Measurements from ENCODE around the gene TMEM260. TPM values are rescaled to one million over a fixed set of nuclear protein-coding genes. Genes with fewer than 3 reads are reported as not detected.
"Not testable (repeated sequence)": the region's sequence is repeated elsewhere in the genome, so short reads cannot be mapped to it uniquely, and the experiment has no call there.

The TMEM260 gene
- total RNA-seq, 1 donor from 2014 or later, result 19.7 TPM

DNA sequence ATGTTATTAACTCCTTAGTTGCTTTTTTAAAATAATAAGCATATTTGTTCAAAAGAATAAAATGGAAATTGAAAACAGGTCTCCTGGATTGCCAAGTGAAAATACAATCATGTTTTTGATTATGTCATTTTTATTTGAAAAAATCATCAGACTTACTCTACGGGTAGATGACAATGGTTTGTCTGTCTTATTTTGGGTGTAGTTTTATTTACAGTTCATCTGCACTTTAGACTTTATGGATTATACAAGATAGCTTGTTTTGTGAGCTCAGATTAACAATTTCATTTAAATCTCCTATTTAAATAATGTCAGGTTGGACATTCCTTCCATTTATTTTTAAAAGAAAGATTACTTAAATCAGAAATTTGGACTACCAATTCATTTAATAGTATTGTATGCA, 14.8 kb downstream of the TMEM260 start:
- no peak overlapping the region for H3K4me3 Mint-ChIP-seq
- no peak for DNase-seq (ENCODE audit: low read depth, low spot score)
- TF ChIP-seq, protein P1, sequence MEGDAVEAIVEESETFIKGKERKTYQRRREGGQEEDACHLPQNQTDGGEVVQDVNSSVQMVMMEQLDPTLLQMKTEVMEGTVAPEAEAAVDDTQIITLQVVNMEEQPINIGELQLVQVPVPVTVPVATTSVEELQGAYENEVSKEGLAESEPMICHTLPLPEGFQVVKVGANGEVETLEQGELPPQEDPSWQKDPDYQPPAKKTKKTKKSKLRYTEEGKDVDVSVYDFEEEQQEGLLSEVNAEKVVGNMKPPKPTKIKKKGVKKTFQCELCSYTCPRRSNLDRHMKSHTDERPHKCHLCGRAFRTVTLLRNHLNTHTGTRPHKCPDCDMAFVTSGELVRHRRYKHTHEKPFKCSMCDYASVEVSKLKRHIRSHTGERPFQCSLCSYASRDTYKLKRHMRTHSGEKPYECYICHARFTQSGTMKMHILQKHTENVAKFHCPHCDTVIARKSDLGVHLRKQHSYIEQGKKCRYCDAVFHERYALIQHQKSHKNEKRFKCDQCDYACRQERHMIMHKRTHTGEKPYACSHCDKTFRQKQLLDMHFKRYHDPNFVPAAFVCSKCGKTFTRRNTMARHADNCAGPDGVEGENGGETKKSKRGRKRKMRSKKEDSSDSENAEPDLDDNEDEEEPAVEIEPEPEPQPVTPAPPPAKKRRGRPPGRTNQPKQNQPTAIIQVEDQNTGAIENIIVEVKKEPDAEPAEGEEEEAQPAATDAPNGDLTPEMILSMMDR (conservative IDR thresholded peaks at IDR 0.05), result no peak
- H3K4me1 Mint-ChIP-seq, result peaks cover 12% of the 10 kb centered on the region
- peaks cover 9% of the 10 kb centered on the region for H3K36me3 Mint-ChIP-seq (ENCODE audit: low read depth)
- no peaks in the 10 kb centered on the region for H3K9me3 Mint-ChIP-seq
- no peaks in the 10 kb centered on the region for H3K27me3 Mint-ChIP-seq (ENCODE audit: low read depth)
- no peak overlapping the region for H3K27ac Mint-ChIP-seq (ENCODE audit: unreplicated experiment)

DNA sequence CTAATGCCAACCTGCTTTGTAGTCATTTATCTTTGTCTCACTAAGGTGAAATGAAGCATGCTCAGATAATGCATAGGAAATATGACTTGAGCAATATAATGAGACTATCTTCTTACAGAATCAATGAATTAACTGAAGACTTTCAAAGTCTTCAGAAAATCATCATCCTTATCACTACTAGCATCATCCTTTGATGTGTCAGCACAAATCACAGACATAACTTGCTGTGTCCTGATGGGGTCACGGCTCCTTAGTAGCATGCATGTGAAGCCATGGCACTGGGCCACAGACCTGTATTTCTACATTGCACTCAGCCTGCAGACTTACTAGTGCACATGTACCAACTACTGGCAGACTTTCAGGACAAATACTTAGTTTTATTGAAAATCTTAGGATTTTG, 18.9 kb downstream of the TMEM260 start:
- Mint-ChIP-seq H3K9me3 (no peaks in the 10 kb centered on the region), H3K36me3 (ENCODE audit: low read depth) (peaks cover 9% of the 10 kb centered on the region), H3K4me3 (no peak overlapping the region), H3K27ac (ENCODE audit: unreplicated experiment) (no peak overlapping the region), H3K4me1 (no peaks in the 10 kb centered on the region), H3K27me3 (ENCODE audit: low read depth) (no peaks in the 10 kb centered on the region)
- TF ChIP-seq, protein P1 (conservative IDR thresholded peaks at IDR 0.05), result no peak
- DNase-seq (ENCODE audit: low read depth, low spot score), result no peak

DNA sequence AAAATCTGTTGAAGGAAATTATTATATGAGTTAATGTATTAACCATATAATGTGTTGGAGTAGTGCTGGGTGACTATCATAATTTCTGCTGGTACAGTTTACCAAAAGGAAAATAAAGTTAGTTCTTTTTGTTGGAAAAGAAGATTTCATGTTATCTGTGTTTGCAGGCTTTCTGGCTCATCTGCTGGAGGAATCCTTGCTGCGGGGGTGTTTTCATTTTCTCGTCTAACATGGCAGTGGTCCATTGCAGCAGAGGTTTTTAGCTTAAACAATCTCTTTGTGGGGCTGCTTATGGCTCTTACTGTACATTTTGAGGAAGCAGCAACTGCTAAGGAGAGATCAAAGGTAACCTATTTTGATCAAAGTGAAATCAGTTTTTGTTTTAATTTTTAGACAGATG, 24.1 kb downstream of the TMEM260 start:
- Mint-ChIP-seq H3K27me3 (ENCODE audit: low read depth) (no peaks in the 10 kb centered on the region), H3K4me3 (no peak overlapping the region), H3K36me3 (ENCODE audit: low read depth) (peaks cover 3% of the 10 kb centered on the region), H3K27ac (ENCODE audit: unreplicated experiment) (no peak overlapping the region), H3K9me3 (no peaks in the 10 kb centered on the region), H3K4me1 (no peaks in the 10 kb centered on the region)
- TF ChIP-seq, protein P1 (conservative IDR thresholded peaks at IDR 0.05), result no peak
- no peak for DNase-seq (ENCODE audit: low read depth, low spot score)

DNA sequence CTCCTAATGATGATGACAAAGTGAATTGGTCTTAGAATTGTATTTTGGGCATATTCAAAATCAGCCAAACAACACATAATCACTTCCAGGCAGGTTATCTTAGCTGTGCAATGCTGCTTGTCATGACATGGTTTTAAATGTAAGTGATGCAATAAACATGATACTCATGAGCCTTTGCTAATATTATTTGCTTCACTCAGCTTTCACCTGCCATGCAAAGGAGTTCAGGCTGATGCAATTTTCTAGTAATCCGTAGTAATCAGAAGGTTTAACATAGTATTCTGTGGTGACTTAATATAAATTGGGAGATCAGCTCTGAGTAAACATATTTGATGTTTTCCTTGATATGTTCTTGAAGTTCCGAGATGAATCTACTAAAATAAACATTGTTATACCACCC, 29.1 kb downstream of the TMEM260 start:
- no peaks in the 10 kb centered on the region for H3K27me3 Mint-ChIP-seq (ENCODE audit: low read depth)
- TF ChIP-seq, protein P1 (conservative IDR thresholded peaks at IDR 0.05), result no peak
- H3K4me3 Mint-ChIP-seq, result no peak overlapping the region
- peaks cover 3% of the 10 kb centered on the region for H3K9me3 Mint-ChIP-seq
- H3K36me3 Mint-ChIP-seq (ENCODE audit: low read depth), result peaks cover 14% of the 10 kb centered on the region
- no peaks in the 10 kb centered on the region for H3K4me1 Mint-ChIP-seq
- no peak for DNase-seq (ENCODE audit: low read depth, low spot score)
- no peak overlapping the region for H3K27ac Mint-ChIP-seq (ENCODE audit: unreplicated experiment)

DNA sequence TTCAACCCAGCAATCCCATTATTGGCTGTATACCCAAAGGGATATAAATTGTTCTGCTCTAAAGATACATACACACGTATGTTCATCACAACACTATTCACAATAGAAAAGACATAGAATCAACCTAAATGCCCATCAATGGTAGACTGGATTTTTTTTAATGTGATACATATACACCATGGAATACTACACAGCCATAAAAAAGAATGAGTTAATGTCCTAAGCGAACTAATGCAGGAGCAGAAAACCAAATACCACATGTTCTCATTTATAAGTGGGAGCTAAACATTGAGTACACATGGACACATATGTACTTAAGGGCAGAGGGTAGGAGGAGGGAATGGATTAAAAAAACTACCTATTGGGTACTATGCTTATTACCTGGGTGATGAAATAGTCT, 32.1 kb downstream of the TMEM260 start:
- H3K4me3 Mint-ChIP-seq; H3K27me3 Mint-ChIP-seq (ENCODE audit: low read depth); H3K4me1 Mint-ChIP-seq; DNase-seq (ENCODE audit: low read depth, low spot score); H3K9me3 Mint-ChIP-seq; H3K27ac Mint-ChIP-seq (ENCODE audit: unreplicated experiment): not testable (repeated sequence)
- peaks cover 14% of the 10 kb centered on the region for H3K36me3 Mint-ChIP-seq (ENCODE audit: low read depth)

DNA sequence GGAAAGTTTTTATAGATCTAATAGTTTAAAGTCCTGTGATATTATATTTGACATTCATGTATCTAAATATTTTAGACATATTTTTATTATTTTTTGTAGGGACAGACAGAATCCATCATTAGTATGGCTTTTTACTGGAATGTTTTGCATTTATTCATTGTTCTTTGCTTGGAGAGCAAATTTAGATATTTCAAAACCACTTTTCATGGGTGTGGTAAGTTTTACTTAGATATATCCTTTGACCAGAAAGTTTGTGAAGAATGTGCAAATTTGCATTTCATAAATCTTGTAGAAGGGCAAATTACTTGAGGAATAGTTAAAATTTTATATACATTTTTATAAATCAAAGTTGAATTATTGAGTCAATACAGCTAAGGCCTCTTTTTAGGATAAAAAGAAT, 37.5 kb downstream of the TMEM260 start:
- Mint-ChIP-seq H3K36me3 (ENCODE audit: low read depth) (no peaks in the 10 kb centered on the region), H3K4me3 (no peak overlapping the region), H3K4me1 (no peaks in the 10 kb centered on the region), H3K27ac (ENCODE audit: unreplicated experiment) (no peak overlapping the region), H3K9me3 (no peaks in the 10 kb centered on the region), H3K27me3 (ENCODE audit: low read depth) (no peaks in the 10 kb centered on the region)
- TF ChIP-seq, protein P1 (conservative IDR thresholded peaks at IDR 0.05), result no peak
- no peak for DNase-seq (ENCODE audit: low read depth, low spot score)

Data from neural crest cell (in vitro differentiated cells).